Sigmoid colon (tissue), 4 donors: Measurements from ENCODE around the gene MUC5AC.

Source experiments
- CTCF ChIP-seq, 4 experiments: fragments of 450-650 bp in 3 of 4; fragments of 200-600 bp in 1 of 4; IDR thresholded peaks; one replicate each; pipeline ENCODE4 v1.5.1; 2016 to 2019; ENCODE audit warnings: antibody characterized with exemption in 4 of 4, mild to moderate bottlenecking in 3 of 4, moderate library complexity in 2 of 4
- EP300 ChIP-seq, 4 donors: sonication (generic); formaldehyde crosslinking; IDR thresholded peaks; one replicate each; pipeline ENCODE4 v1.6.1; 2017; ENCODE audit warnings: antibody characterized with exemption in 4 of 4
- POLR2A ChIP-seq, 2 donors: fragments of 450-650 bp; IDR thresholded peaks; one replicate each; pipeline ENCODE4 v1.6.1; 2016; ENCODE audit warnings: antibody characterized with exemption in 2 of 2, mild to moderate bottlenecking in 2 of 2, moderate library complexity in 2 of 2

DNA sequence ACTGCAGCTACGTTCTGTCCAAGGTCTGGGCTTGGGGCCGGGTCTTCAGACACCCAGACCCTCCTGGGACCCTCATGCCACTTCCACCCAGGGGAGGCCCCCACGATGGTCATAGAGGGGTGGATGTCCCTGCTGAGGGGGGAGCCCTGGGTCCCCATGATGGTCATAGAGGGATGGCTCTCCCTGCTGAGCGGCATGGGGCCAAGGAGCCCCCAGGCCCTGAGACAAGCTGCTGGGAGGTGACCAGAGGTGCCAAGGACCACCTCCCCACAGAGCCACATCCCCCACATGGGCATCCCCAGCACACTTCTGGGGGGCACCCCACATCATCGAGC lies 72.3 kb downstream of the MUC5AC start:
- no peak for TF ChIP-seq CTCF (IDR thresholded peaks at IDR 0.05)
- no peak for TF ChIP-seq EP300 (IDR thresholded peaks at IDR 0.05)
- TF ChIP-seq POLR2A (IDR thresholded peaks at IDR 0.05) = no peak
